Measurements from ENCODE around the gene PJVK. TPM values are rescaled to one million over a fixed set of nuclear protein-coding genes. Genes with fewer than 3 reads are reported as not detected.
"Not testable (repeated sequence)": the region's sequence is repeated elsewhere in the genome, so short reads cannot be mapped to it uniquely, and the experiment has no call there.

PJVK gene
- total and polyA plus RNA-seq, 7 donors, result 0.34 to 1.8 (median 1.2) TPM

GRCh38 chr2:178419123-178419522, 32.1 kb upstream of the PJVK start:
- no peak overlapping the region for H3K27ac ChIP-seq
- no peaks in the 10 kb centered on the region for H3K36me3 ChIP-seq (ENCODE audit: insufficient read depth in 1 of 2, low read depth in 1 of 2)
- H3K9me3 ChIP-seq, result no peaks in the 10 kb centered on the region
- WGBS, 3 donors, result 68 to 81% (median 72%) methylated on average over 1 of the region's 1 CpG
- DNase-seq, result no peak
- no peak for TF ChIP-seq CTCF (IDR thresholded peaks at IDR 0.05)
- intact Hi-C loops (cut with DNase I), result loop anchor here in 1 of 2 donors (10.0 kb wide), 1 partner anchor 304 kb away; the partner anchor contains the start of gene RBM45
- no peak overlapping the region for H3K4me3 ChIP-seq
- H3K4me1 ChIP-seq, result peaks cover 8% of the 10 kb centered on the region
- ATAC-seq, result no peak
- no peaks in the 10 kb centered on the region for H3K27me3 ChIP-seq (ENCODE audit: insufficient read depth in 3 of 3, low read length in 2 of 3)

GRCh38 chr2:178420463-178420999, 30.6 kb upstream of the PJVK start:
- intact Hi-C loops (cut with DNase I), result no loop called here
- Histone ChIP-seq H3K27me3 (ENCODE audit: insufficient read depth in 3 of 3, low read length in 2 of 3) (no peaks in the 10 kb centered on the region), H3K9me3 (no peaks in the 10 kb centered on the region), H3K27ac (no peak overlapping the region), H3K4me1 (no peaks in the 10 kb centered on the region), H3K36me3 (ENCODE audit: insufficient read depth in 1 of 2, low read depth in 1 of 2) (no peaks in the 10 kb centered on the region), H3K4me3 (no peak overlapping the region)
- no peak for ATAC-seq
- 5 to 24% (median 11%) methylated on average over 1 of the region's 1 CpG for whole genome bisulfite sequencing, 3 donors
- no peak for DNase-seq
- TF ChIP-seq CTCF (IDR thresholded peaks at IDR 0.05), result no peak

- WGBS, 3 donors, result 75 to 92% (median 89%) methylated on average over 3 of the region's 3 CpGs
- intact Hi-C loops (cut with DNase I), result no loop called here
- ATAC-seq, result peak in 2 of 4 donors; percentile 18 to 29
- no peak for TF ChIP-seq CTCF (IDR thresholded peaks at IDR 0.05)
- H3K4me1 ChIP-seq, result no peaks in the 10 kb centered on the region
- no peak for DNase-seq
- no peaks in the 10 kb centered on the region for H3K27me3 ChIP-seq (ENCODE audit: insufficient read depth in 3 of 3, low read length in 2 of 3)
- no peaks in the 10 kb centered on the region for H3K9me3 ChIP-seq
- no peak overlapping the region for H3K4me3 ChIP-seq
- H3K27ac ChIP-seq, result no peak overlapping the region
- H3K36me3 ChIP-seq (ENCODE audit: insufficient read depth in 1 of 2, low read depth in 1 of 2), result peaks cover 0 to 6% of the 10 kb centered on the region in 2 donors
Observed at GRCh38 chr2:178422097-178422496, 29.1 kb upstream of the PJVK start.

- H3K9me3 ChIP-seq; DNase-seq; H3K4me3 ChIP-seq; H3K27ac ChIP-seq; H3K4me1 ChIP-seq; intact Hi-C loops (cut with DNase I); H3K27me3 ChIP-seq (ENCODE audit: insufficient read depth in 3 of 3, low read length in 2 of 3); ATAC-seq: not testable (repeated sequence)
- H3K36me3 ChIP-seq (ENCODE audit: insufficient read depth in 1 of 2, low read depth in 1 of 2), result peaks cover 0 to 18% of the 10 kb centered on the region in 2 donors
- 92 to 97% (median 96%) methylated on average over 5 of the region's 5 CpGs for WGBS, 3 donors
Observed at GRCh38 chr2:178423746-178424145, 27.4 kb upstream of the PJVK start.

- H3K27me3 ChIP-seq (ENCODE audit: insufficient read depth in 3 of 3, low read length in 2 of 3), result no peaks in the 10 kb centered on the region
- H3K36me3 ChIP-seq (ENCODE audit: insufficient read depth in 1 of 2, low read depth in 1 of 2), result peaks cover 3 to 34% of the 10 kb centered on the region in 2 donors
- intact Hi-C loops (cut with DNase I), result no loop called here
- H3K9me3 ChIP-seq, result no peaks in the 10 kb centered on the region
- no peak for DNase-seq
- H3K27ac ChIP-seq, result no peak overlapping the region
- H3K4me3 ChIP-seq, result no peak overlapping the region
- WGBS, 3 donors, result 95 to 97% (median 96%) methylated on average over 4 of the region's 4 CpGs
- ATAC-seq, result no peak
- TF ChIP-seq CTCF (IDR thresholded peaks at IDR 0.05), result no peak
- no peaks in the 10 kb centered on the region for H3K4me1 ChIP-seq
Observed at GRCh38 chr2:178425255-178425827, 25.8 kb upstream of the PJVK start.

Measured in psoas muscle (tissue), 8 donors.